Keratinocyte (primary cell): ENCODE results near the gene TPPP3. TPM values are rescaled to one million over a fixed set of nuclear protein-coding genes. Genes with fewer than 3 reads are reported as not detected.

Experiments used
- DNase-seq: peaks from one replicate; pipeline ENCODE4 v3.0.0-alpha.2; 2011; ENCODE audit warnings: low read depth, missing footprints, low spot score
- FAIRE-seq: peaks from 2 replicates; lab custom pipeline; 2011; peaks lifted over from hg19 to GRCh38; lab: Jason Lieb, UNC
- H2AFZ ChIP-seq: 2 replicates; pipeline ENCODE4 v1.6.0; 2012; ENCODE audit warnings: low read length, control low read depth, inconsistent platforms; ENCODE audit not compliant: control insufficient read depth
- H3K27ac ChIP-seq: 2 replicates; pipeline ENCODE4 v1.5.1; 2011; ENCODE audit warnings: low read length; ENCODE audit not compliant: control insufficient read depth, insufficient read depth
- H3K27me3 ChIP-seq: 3 replicates; pipeline ENCODE4 v1.6.0; 2011; ENCODE audit warnings: low read length; ENCODE audit not compliant: control insufficient read depth, insufficient read depth; ENCODE audit errors: extremely low read depth
- H3K36me3 ChIP-seq, 2 experiments: 2 replicates in 1 of 2; 3 replicates in 1 of 2; pipeline ENCODE4 v1.5.1; 2011; ENCODE audit warnings: low read length in 2 of 2, mild to moderate bottlenecking in 1 of 2; ENCODE audit not compliant: control insufficient read depth in 2 of 2, insufficient read depth in 2 of 2; ENCODE audit errors: extremely low read depth in 1 of 2
- H3K4me1 ChIP-seq: 3 replicates; pipeline ENCODE4 v1.5.1; 2011; ENCODE audit warnings: low read length; ENCODE audit not compliant: control insufficient read depth, insufficient read depth; ENCODE audit errors: extremely low read depth
- H3K4me2 ChIP-seq: 3 replicates; pipeline ENCODE4 v1.6.0; 2011; ENCODE audit warnings: low read depth, low read length; ENCODE audit not compliant: control insufficient read depth, insufficient read depth; ENCODE audit errors: extremely low read depth
- H3K4me3 ChIP-seq, 3 experiments: fragments of 200-600 bp in 1 of 3; sonication (generic) in 1 of 3; 2 replicates in 2 of 3; 3 replicates in 1 of 3; pipeline ENCODE4 v1.5.1; 2011 to 2016; ENCODE audit warnings: low read length in 3 of 3, mild to moderate bottlenecking in 3 of 3, control low read depth in 2 of 3, inconsistent platforms in 1 of 3, low read depth in 1 of 3, mixed read lengths in 1 of 3, mixed run types in 1 of 3, moderate library complexity in 1 of 3; ENCODE audit not compliant: control insufficient read depth in 2 of 3, insufficient read depth in 2 of 3; ENCODE audit errors: extremely low read depth in 1 of 3
- H3K79me2 ChIP-seq: 2 replicates; pipeline ENCODE4 v1.6.0; 2012; ENCODE audit warnings: low read length; ENCODE audit not compliant: control insufficient read depth, insufficient read depth
- H3K9ac ChIP-seq: 3 replicates; pipeline ENCODE4 v1.6.0; 2011; ENCODE audit warnings: low read length; ENCODE audit not compliant: control insufficient read depth, insufficient read depth; ENCODE audit errors: extremely low read depth
- H3K9me1 ChIP-seq: 3 replicates; pipeline ENCODE4 v1.6.0; 2011; ENCODE audit warnings: low read length; ENCODE audit not compliant: control insufficient read depth, insufficient read depth; ENCODE audit errors: extremely low read depth
- H3K9me3 ChIP-seq: 2 replicates; pipeline ENCODE4 v1.5.1; 2012; ENCODE audit warnings: low read depth, low read length; ENCODE audit not compliant: control insufficient read depth
- H4K20me1 ChIP-seq: 3 replicates; pipeline ENCODE4 v1.6.0; 2011; ENCODE audit warnings: low read length; ENCODE audit not compliant: control insufficient read depth, insufficient read depth; ENCODE audit errors: extremely low read depth
- CTCF ChIP-seq, 3 experiments: IDR thresholded peaks in 1 of 3; conservative IDR thresholded peaks in 1 of 3; optimal IDR thresholded peaks in 1 of 3; 2 replicates in 2 of 3; 3 replicates in 1 of 3; pipeline versions ENCODE3 to v1.5.1; 2011; ENCODE audit warnings: low read length in 3 of 3, mild to moderate bottlenecking in 3 of 3, moderate library complexity in 2 of 3, control low read depth in 1 of 3, inconsistent platforms in 1 of 3; ENCODE audit not compliant: insufficient read depth in 2 of 3; ENCODE audit errors: extremely low read depth in 1 of 3
- EZH2 ChIP-seq: IDR thresholded peaks from one replicate; pipeline ENCODE4 v1.6.1; 2012; ENCODE audit warnings: inconsistent platforms, mild to moderate bottlenecking, low read length, moderate library complexity
- dilution Hi-C: fragments of 300-500 bp; cut with MboI; formaldehyde crosslinking; loops from one replicate; pipeline ENCODE4 v1.7.0; 2020; ENCODE audit warnings: low sequenced_read_pairs; ENCODE audit not compliant: extremely low pct_ligation_motif_present
- polyA plus RNA-seq, 5 experiments: library from polyadenylated mRNA; depleted of rRNA in 3 of 5; stranded (reverse) in 3 of 5; stranded (forward) in 1 of 5; unstranded in 1 of 5; fragments of >200 nt; gene quantifications; 1 replicate in 1 of 5; 2 replicates in 3 of 5; 3 replicates in 1 of 5; pipeline versions ENCODE4 v1.2.1 to v1.2.3, GENCODE V29; 2011 to 2012; ENCODE audit warnings: missing spikeins in 2 of 5, low read depth in 1 of 5, low replicate concordance in 1 of 5

The TPPP3 gene
- polyA plus RNA-seq, 1 donor (not counting 4 experiments of a cell fraction or from before 2014, with no cell fraction given) = 0.96 TPM

DNA sequence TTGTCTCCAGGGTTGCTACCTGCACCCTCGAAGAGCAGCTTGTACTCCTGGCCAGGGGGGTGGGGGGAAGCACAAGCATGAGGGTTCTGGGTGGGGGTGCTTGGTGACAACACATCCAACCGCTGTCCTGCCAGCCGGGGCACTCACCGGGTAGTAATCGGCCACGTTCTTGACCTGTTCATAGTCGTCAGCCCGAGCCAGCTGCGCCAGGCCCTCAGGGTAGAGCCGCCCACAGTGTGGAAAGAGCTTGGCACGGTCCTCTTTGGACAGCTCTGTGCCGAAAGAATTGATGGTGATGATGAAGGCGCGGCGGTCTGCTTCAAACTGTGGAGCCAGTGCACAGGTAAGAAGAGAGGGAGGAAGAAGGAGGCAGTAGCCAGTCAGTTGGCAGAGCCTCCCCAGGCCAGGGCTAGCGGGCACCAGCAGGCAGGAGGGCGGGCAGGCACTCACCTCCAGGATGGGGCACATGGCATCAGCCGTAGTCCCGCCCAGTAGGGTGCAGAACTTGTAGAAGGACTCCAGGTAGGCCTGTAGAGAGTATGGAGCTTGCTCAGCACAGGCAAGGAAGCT, 45.6 kb upstream of the TPPP3 start:
- Histone ChIP-seq H4K20me1 (peaks cover 3% of the 10 kb centered on the region), H3K9me1 (no peaks in the 10 kb centered on the region), H3K9me3 (no peaks in the 10 kb centered on the region), H3K9ac (no peak overlapping the region), H3K79me2 (no peaks in the 10 kb centered on the region), H3K4me1 (no peaks in the 10 kb centered on the region), H3K4me2 (no peak overlapping the region), H2AFZ (no peak overlapping the region), H3K4me3 (no peak overlapping the region), H3K27ac (no peak overlapping the region), H3K27me3 (no peaks in the 10 kb centered on the region), H3K36me3 (peaks cover 13 to 31% of the 10 kb centered on the region in 2 experiments)
- dilution Hi-C loops = no loop called here
- TF ChIP-seq CTCF (optimal IDR thresholded peaks at IDR 0.05 in 1 of 3, IDR thresholded peaks at IDR 0.05 in 1 of 3, conservative IDR thresholded peaks at IDR 0.05 in 1 of 3; ENCODE audit: extremely low read depth in 1 of 3, insufficient read depth in 2 of 3, low read length in 3 of 3) = no peak
- TF ChIP-seq EZH2 = no peak
- FAIRE-seq (no peak), DNase-seq (no peak)

GRCh38 chr16:67438098-67438791, 44.9 kb upstream of the TPPP3 start:
- Histone ChIP-seq H3K9ac (no peak overlapping the region), H2AFZ (no peak overlapping the region), H4K20me1 (peaks cover 3% of the 10 kb centered on the region), H3K4me3 (no peak overlapping the region), H3K27me3 (no peaks in the 10 kb centered on the region), H3K36me3 (peaks cover 11 to 25% of the 10 kb centered on the region in 2 experiments), H3K79me2 (no peaks in the 10 kb centered on the region), H3K4me1 (no peaks in the 10 kb centered on the region), H3K27ac (no peak overlapping the region), H3K4me2 (no peak overlapping the region), H3K9me3 (no peaks in the 10 kb centered on the region), H3K9me1 (no peaks in the 10 kb centered on the region)
- DNase-seq (no peak), FAIRE-seq (no peak)
- no peak for TF ChIP-seq CTCF (optimal IDR thresholded peaks at IDR 0.05 in 1 of 3, IDR thresholded peaks at IDR 0.05 in 1 of 3, conservative IDR thresholded peaks at IDR 0.05 in 1 of 3; ENCODE audit: extremely low read depth in 1 of 3, insufficient read depth in 2 of 3, low read length in 3 of 3)
- no peak for TF ChIP-seq EZH2
- dilution Hi-C loops = no loop called here
